Head of caudate nucleus (tissue), 42 donors: Measurements from ENCODE around the gene RAD50.
"Not testable (repeated sequence)": the region's sequence is repeated elsewhere in the genome, so short reads cannot be mapped to it uniquely, and the experiment has no call there.

Source experiments
- DNase-seq, 42 donors: peaks; one replicate each; pipeline versions ENCODE4 v3.0.0 to v3.0.0-alpha.2; 2020 to 2021; ENCODE audit warnings: mixed read lengths in 7 of 42
- intact Hi-C: fragments of 100-400 bp; cut with DNase I; formaldehyde crosslinking; loops from one replicate; pipeline ENCODE4 v1.15.0; 2022

Gene RAD50

GRCh38 chr5:132556763-132557477 is at the start of gene RAD50:
Gene RAD50, plus strand, starts transcription at chr5:132556977. Its CDS starts 348 bp downstream, at chr5:132557325.
- intact Hi-C loops: no loop called here
- peak; percentile 83 to 96 (median 92) for DNase-seq

GRCh38 chr5:132510076-132510475 is 46.7 kb upstream of the RAD50 start:
- DNase-seq: no peak
- intact Hi-C loops: no loop called here

- intact Hi-C loops, DNase-seq: not testable (repeated sequence)
Observed at GRCh38 chr5:132513618-132514336, 43.0 kb upstream of the RAD50 start.

- intact Hi-C loops, DNase-seq: not testable (repeated sequence)
Observed at GRCh38 chr5:132522067-132522466, 34.7 kb upstream of the RAD50 start.

- DNase-seq, intact Hi-C loops: not testable (repeated sequence)
Observed at GRCh38 chr5:132524877-132525276, 31.9 kb upstream of the RAD50 start.

GRCh38 chr5:132525299-132525724 is 31.5 kb upstream of the RAD50 start:
- intact Hi-C loops: no loop called here
- no peak for DNase-seq

GRCh38 chr5:132526290-132526973 is 30.3 kb upstream of the RAD50 start:
- DNase-seq: peak in 20 of 42 donors; percentile 3 to 68 (median 29)
- intact Hi-C loops: no loop called here

- intact Hi-C loops: no loop called here
- DNase-seq: no peak
Observed at GRCh38 chr5:132526974-132527564, 29.7 kb upstream of the RAD50 start.

- no peak for DNase-seq
- intact Hi-C loops: no loop called here
Observed at GRCh38 chr5:132528021-132528420, 28.8 kb upstream of the RAD50 start.

- DNase-seq: peak in 33 of 42 donors; percentile 6 to 71 (median 38)
- intact Hi-C loops: no loop called here
Observed at GRCh38 chr5:132528866-132529634, 27.7 kb upstream of the RAD50 start.

- intact Hi-C loops: no loop called here
- no peak for DNase-seq
Observed at GRCh38 chr5:132530946-132531345, 25.8 kb upstream of the RAD50 start.

GRCh38 chr5:132539716-132540115 is 17.1 kb upstream of the RAD50 start:
- intact Hi-C loops: no loop called here

GRCh38 chr5:132540149-132540548 is 16.6 kb upstream of the RAD50 start:
- intact Hi-C loops: no loop called here
- DNase-seq: no peak

More at GRCh38 chr5:132539716-132540115, 17.1 kb upstream of the RAD50 start:
- no peak for DNase-seq

- intact Hi-C loops: no loop called here
Observed at GRCh38 chr5:132540764-132541163, 16.0 kb upstream of the RAD50 start.

GRCh38 chr5:132543472-132544201 is 13.1 kb upstream of the RAD50 start, which contains the start of gene IL5:
Gene IL5, minus strand, starts transcription at chr5:132543522. Its CDS starts 44 bp downstream, at chr5:132543478.
- intact Hi-C loops: no loop called here

More at GRCh38 chr5:132540764-132541163, 16.0 kb upstream of the RAD50 start:
- peak in 7 of 42 donors; percentile 6 to 38 (median 18) for DNase-seq

GRCh38 chr5:132546108-132546507 is 10.7 kb upstream of the RAD50 start:
- intact Hi-C loops: no loop called here
- no peak for DNase-seq

More at GRCh38 chr5:132543472-132544201, 13.1 kb upstream of the RAD50 start, which contains the start of gene IL5:
- no peak for DNase-seq

- DNase-seq: no peak
- intact Hi-C loops: no loop called here
Observed at GRCh38 chr5:132547269-132547668, 9.5 kb upstream of the RAD50 start.

- DNase-seq, intact Hi-C loops: not testable (repeated sequence)
Observed at GRCh38 chr5:132548834-132549233, 7.9 kb upstream of the RAD50 start.
